Astrocyte (in vitro differentiated cells and primary cell): ENCODE results near the gene KCNE1. TPM values are rescaled to one million over a fixed set of nuclear protein-coding genes. Genes with fewer than 3 reads are reported as not detected.

Experiments used
- DNase-seq: peaks from one replicate; pipeline ENCODE4 v3.0.0-alpha.2; 2010; ENCODE audit warnings: low read depth
- FAIRE-seq: peaks from 2 replicates; lab custom pipeline; 2011; peaks lifted over from hg19 to GRCh38; lab: Jason Lieb, UNC
- H2AFZ ChIP-seq: 2 replicates; pipeline ENCODE4 v1.6.0; 2012; ENCODE audit warnings: low read depth, low read length, inconsistent platforms
- H3K27ac ChIP-seq: 2 replicates; pipeline ENCODE4 v1.5.1; 2011; ENCODE audit warnings: low read depth, low read length, inconsistent platforms
- H3K27me3 ChIP-seq: 2 replicates; pipeline ENCODE4 v1.6.0; 2011; ENCODE audit warnings: low read length, inconsistent platforms; ENCODE audit not compliant: insufficient read depth
- H3K36me3 ChIP-seq: 2 replicates; pipeline ENCODE4 v1.5.1; 2011; ENCODE audit warnings: low read length, inconsistent platforms; ENCODE audit not compliant: insufficient read depth
- H3K4me1 ChIP-seq: 2 replicates; pipeline ENCODE4 v1.5.1; 2011; ENCODE audit warnings: low read length, inconsistent platforms; ENCODE audit not compliant: insufficient read depth
- H3K4me2 ChIP-seq: 2 replicates; pipeline ENCODE4 v1.6.0; 2012; ENCODE audit warnings: low read length, inconsistent platforms
- H3K4me3 ChIP-seq: 2 replicates; pipeline ENCODE4 v1.5.1; 2011; ENCODE audit warnings: low read depth, mild to moderate bottlenecking, low read length, inconsistent platforms; ENCODE audit not compliant: insufficient read depth
- H3K79me2 ChIP-seq: 2 replicates; pipeline ENCODE4 v1.6.0; 2012; ENCODE audit warnings: mild to moderate bottlenecking, low read length, inconsistent platforms; ENCODE audit not compliant: insufficient read depth
- H3K9ac ChIP-seq: 2 replicates; pipeline ENCODE4 v1.6.0; 2012; ENCODE audit warnings: mild to moderate bottlenecking, low read length, inconsistent platforms
- H3K9me3 ChIP-seq: 2 replicates; pipeline ENCODE4 v1.5.1; 2012; ENCODE audit warnings: low read depth, mild to moderate bottlenecking, low read length, inconsistent platforms; ENCODE audit not compliant: insufficient read depth
- H4K20me1 ChIP-seq: 2 replicates; pipeline ENCODE4 v1.6.0; 2012; ENCODE audit warnings: low read length, inconsistent platforms; ENCODE audit not compliant: insufficient read depth
- H3K27ac Mint-ChIP-seq: one replicate; pipeline ENCODE4 v1.8.0; 2021; ENCODE audit warnings: mild to moderate bottlenecking, mixed read lengths; ENCODE audit not compliant: unreplicated experiment
- H3K27me3 Mint-ChIP-seq: one replicate; pipeline ENCODE4 v1.8.0; 2021; ENCODE audit warnings: low read depth, mixed read lengths; ENCODE audit not compliant: unreplicated experiment
- H3K36me3 Mint-ChIP-seq: one replicate; pipeline ENCODE4 v1.8.0; 2021; ENCODE audit warnings: low read depth, mixed read lengths; ENCODE audit not compliant: unreplicated experiment
- H3K4me1 Mint-ChIP-seq: one replicate; pipeline ENCODE4 v1.8.0; 2021; ENCODE audit warnings: low read depth, mixed read lengths; ENCODE audit not compliant: unreplicated experiment
- H3K4me3 Mint-ChIP-seq: one replicate; pipeline ENCODE4 v1.8.0; 2021; ENCODE audit warnings: mild to moderate bottlenecking, moderate library complexity, mixed read lengths; ENCODE audit not compliant: unreplicated experiment
- H3K9me3 Mint-ChIP-seq: one replicate; pipeline ENCODE4 v1.8.0; 2021; ENCODE audit warnings: mild to moderate bottlenecking, mixed read lengths; ENCODE audit not compliant: unreplicated experiment
- EZH2 ChIP-seq: IDR thresholded peaks from 2 replicates; pipeline ENCODE4 v1.6.1; 2012; ENCODE audit warnings: mild to moderate bottlenecking, low read length, inconsistent platforms; ENCODE audit not compliant: insufficient read depth
- total RNA-seq: library from RNA; stranded (reverse); gene quantifications from 2 replicates; pipeline ENCODE4 v1.2.1, GENCODE V29; 2021
- TF ChIP-seq, protein P1 (sequence below): IDR thresholded peaks from 2 replicates; pipeline ENCODE4 v1.5.1; 2011; ENCODE audit warnings: low read depth, mild to moderate bottlenecking, inconsistent platforms, low read length, moderate library complexity; ENCODE audit not compliant: insufficient read depth

Gene KCNE1
- total RNA-seq, 1 donor from 2014 or later: 0.73 TPM

DNA sequence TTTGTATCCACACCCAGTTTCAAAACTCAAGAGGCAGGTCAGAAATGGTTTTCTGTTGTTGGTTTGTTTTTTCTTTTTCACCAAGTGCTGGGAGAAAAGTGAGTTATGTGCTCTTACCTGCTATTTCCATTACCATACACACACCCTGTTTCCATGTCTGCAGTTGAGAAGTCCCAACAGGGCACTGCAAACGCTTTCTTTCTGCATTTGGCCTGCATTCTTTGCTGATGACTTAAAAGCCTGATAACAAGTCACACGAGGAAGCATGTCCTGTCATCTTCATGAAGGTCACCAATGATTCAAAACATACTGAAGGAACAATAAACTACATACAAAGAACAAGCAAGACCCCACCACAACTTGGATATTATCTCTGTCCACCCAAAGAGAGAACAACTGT lies 24.8 kb upstream of the KCNE1 start:
- Mint-ChIP-seq H3K9me3 (no peaks in the 10 kb centered on the region), H3K27me3 (no peaks in the 10 kb centered on the region), H3K27ac (peak overlapping the region; percentile 71), H3K36me3 (peaks cover 2% of the 10 kb centered on the region), H3K4me3 (no peak overlapping the region), H3K4me1 (peaks cover 48% of the 10 kb centered on the region)
- no peaks in the 10 kb centered on the region for H4K20me1 ChIP-seq
- no peaks in the 10 kb centered on the region for H3K9me3 ChIP-seq
- H2AFZ ChIP-seq: no peak overlapping the region
- peak overlapping the region; percentile 43 for H3K27ac ChIP-seq
- peak; percentile 81 for FAIRE-seq
- H3K36me3 ChIP-seq: no peaks in the 10 kb centered on the region
- TF ChIP-seq, protein P1, sequence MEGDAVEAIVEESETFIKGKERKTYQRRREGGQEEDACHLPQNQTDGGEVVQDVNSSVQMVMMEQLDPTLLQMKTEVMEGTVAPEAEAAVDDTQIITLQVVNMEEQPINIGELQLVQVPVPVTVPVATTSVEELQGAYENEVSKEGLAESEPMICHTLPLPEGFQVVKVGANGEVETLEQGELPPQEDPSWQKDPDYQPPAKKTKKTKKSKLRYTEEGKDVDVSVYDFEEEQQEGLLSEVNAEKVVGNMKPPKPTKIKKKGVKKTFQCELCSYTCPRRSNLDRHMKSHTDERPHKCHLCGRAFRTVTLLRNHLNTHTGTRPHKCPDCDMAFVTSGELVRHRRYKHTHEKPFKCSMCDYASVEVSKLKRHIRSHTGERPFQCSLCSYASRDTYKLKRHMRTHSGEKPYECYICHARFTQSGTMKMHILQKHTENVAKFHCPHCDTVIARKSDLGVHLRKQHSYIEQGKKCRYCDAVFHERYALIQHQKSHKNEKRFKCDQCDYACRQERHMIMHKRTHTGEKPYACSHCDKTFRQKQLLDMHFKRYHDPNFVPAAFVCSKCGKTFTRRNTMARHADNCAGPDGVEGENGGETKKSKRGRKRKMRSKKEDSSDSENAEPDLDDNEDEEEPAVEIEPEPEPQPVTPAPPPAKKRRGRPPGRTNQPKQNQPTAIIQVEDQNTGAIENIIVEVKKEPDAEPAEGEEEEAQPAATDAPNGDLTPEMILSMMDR: no peak
- no peak for TF ChIP-seq EZH2
- peak overlapping the region; percentile 54 for H3K4me2 ChIP-seq
- H3K9ac ChIP-seq: peak overlapping the region; percentile 21
- peak; percentile 62 for DNase-seq
- no peaks in the 10 kb centered on the region for H3K27me3 ChIP-seq
- peaks cover 27% of the 10 kb centered on the region for H3K4me1 ChIP-seq
- no peak overlapping the region for H3K4me3 ChIP-seq
- no peaks in the 10 kb centered on the region for H3K79me2 ChIP-seq

DNA sequence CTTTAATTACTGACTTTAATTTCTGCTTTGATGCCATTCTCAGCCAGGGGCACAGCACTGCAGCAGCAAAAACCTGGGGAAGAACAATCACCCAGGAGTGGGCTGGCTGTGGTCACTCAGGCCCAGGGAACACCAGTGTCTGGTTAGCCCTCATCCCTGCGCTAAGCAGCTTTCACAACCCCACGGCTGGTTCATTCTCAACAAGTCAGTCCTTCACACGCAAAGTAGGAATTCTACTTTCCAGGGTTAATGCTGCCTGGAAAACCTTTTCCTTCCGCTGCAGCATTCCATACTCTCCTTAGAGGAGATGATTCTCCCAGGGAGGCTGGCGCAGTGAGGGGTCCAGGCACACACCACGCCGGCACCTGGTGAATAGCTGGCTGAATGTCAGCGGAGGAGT lies 24.3 kb upstream of the KCNE1 start:
- Histone ChIP-seq H3K4me1 (peaks cover 31% of the 10 kb centered on the region), H3K4me2 (peak overlapping the region; percentile 54), H3K4me3 (no peak overlapping the region), H3K27me3 (no peaks in the 10 kb centered on the region), H3K79me2 (no peaks in the 10 kb centered on the region), H3K36me3 (no peaks in the 10 kb centered on the region), H3K27ac (peak overlapping the region; percentile 43), H3K9ac (peak overlapping the region; percentile 21), H2AFZ (no peak overlapping the region), H3K9me3 (no peaks in the 10 kb centered on the region), H4K20me1 (no peaks in the 10 kb centered on the region)
- H3K27me3 Mint-ChIP-seq: no peaks in the 10 kb centered on the region
- TF ChIP-seq, protein P1: no peak
- TF ChIP-seq EZH2: no peak
- H3K4me3 Mint-ChIP-seq: no peak overlapping the region
- FAIRE-seq (peak; percentile 17), DNase-seq (no peak)
- peaks cover 54% of the 10 kb centered on the region for H3K4me1 Mint-ChIP-seq
- H3K9me3 Mint-ChIP-seq: no peaks in the 10 kb centered on the region
- H3K27ac Mint-ChIP-seq: peak overlapping the region; percentile 71
- H3K36me3 Mint-ChIP-seq: peaks cover 4% of the 10 kb centered on the region

DNA sequence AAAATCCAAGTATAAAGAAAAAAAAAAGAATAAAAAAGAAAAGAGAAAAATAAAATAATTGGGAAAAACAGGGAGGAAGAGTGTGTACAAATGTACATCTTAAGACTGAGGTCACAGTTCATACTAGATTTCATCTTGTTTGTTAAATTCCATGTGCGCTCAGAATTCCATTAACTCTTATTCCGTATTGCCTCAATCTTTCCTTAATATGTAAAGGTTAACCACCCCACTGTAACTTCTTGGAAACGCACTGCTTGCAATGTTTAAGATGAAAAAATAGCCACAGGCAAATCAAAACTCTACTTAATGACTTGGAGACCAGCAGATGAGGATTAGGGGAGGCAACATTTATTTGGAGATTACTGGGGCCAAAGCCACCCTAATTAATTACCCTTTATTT lies 23.9 kb upstream of the KCNE1 start:
- H3K36me3 ChIP-seq: no peaks in the 10 kb centered on the region
- H3K79me2 ChIP-seq: no peaks in the 10 kb centered on the region
- Mint-ChIP-seq H3K9me3 (no peaks in the 10 kb centered on the region), H3K27me3 (no peaks in the 10 kb centered on the region), H3K4me3 (peak overlapping the region; percentile 60), H3K4me1 (peaks cover 58% of the 10 kb centered on the region), H3K27ac (peak overlapping the region; percentile 71), H3K36me3 (peaks cover 4% of the 10 kb centered on the region)
- H3K4me3 ChIP-seq: no peak overlapping the region
- H2AFZ ChIP-seq: no peak overlapping the region
- H3K27me3 ChIP-seq: no peaks in the 10 kb centered on the region
- H3K4me1 ChIP-seq: peaks cover 35% of the 10 kb centered on the region
- H3K4me2 ChIP-seq: peak overlapping the region; percentile 54
- TF ChIP-seq, protein P1: no peak
- no peak for TF ChIP-seq EZH2
- DNase-seq (no peak), FAIRE-seq (no peak)
- no peaks in the 10 kb centered on the region for H3K9me3 ChIP-seq
- H4K20me1 ChIP-seq: no peaks in the 10 kb centered on the region
- H3K9ac ChIP-seq: peak overlapping the region; percentile 21
- H3K27ac ChIP-seq: peak overlapping the region; percentile 43
